ENCODE results near the gene RASGRP4. TPM values are rescaled to one million over a fixed set of nuclear protein-coding genes. Genes with fewer than 3 reads are reported as not detected.

Gene RASGRP4
- polyA plus RNA-seq, 2 of the 4 experiments (the other 2 are of a cell fraction) = 0.22 to 0.30 TPM

- peak within 1 kb of the TSS; percentile 66 for H3K4me3 ChIP-seq
- H3K4me1 ChIP-seq = peaks cover 10% of the 10 kb centered on the region
- DNase-seq (ENCODE audit: low read depth in 1 of 2, low spot score in 1 of 2) (peak; percentile 99 to 100), FAIRE-seq (peak; percentile 68), ATAC-seq (peak; percentile 93 to 98)
- H3K27ac ChIP-seq = peak within 1 kb of the TSS; percentile 80 to 89
- CTCF ChIA-PET = interaction anchor here (0.6 to 14.1 kb wide), 161 partner anchors 11 to 1139 kb away, joined by 3 to 254 read pairs (median 5); partner anchors contain the start of genes ACTN4, CCER2, ECH1 and EIF3K
- no peaks in the 10 kb centered on the region for H3K9me3 ChIP-seq
- peak within 1 kb of the TSS; percentile 87 for H3K4me2 ChIP-seq
- POLR2A ChIA-PET = interaction anchor here (0.6 to 2.4 kb wide), 18 partner anchors 9 to 1033 kb away, joined by 3 to 30 read pairs (median 4); partner anchors contain the start of genes ACTN4, C19orf33, EIF3K and GGN
- 2% methylated on average over 49 of the region's 82 CpGs for WGBS (ENCODE audit: missing lambda C conversion rate)
- TF ChIP-seq CEBPB (IDR thresholded peaks at IDR 0.05) (no peak), TP53 (CRISPR knock-in tag; IDR thresholded peaks at IDR 0.05) (peak; percentile 55; the same call in 1 of the 2 replicates), HOXB13 (CRISPR knock-in tag; IDR thresholded peaks at IDR 0.05; ENCODE audit: low read depth) (0 out of 2 replicates have a peak, but pooled peaks have one; percentile 25), FOXS1 (CRISPR knock-in tag; IDR thresholded peaks at IDR 0.05) (no peak), RCOR1 (IDR thresholded peaks at IDR 0.05; ENCODE audit: low read depth, low read length) (no peak), EHF (CRISPR knock-in tag; IDR thresholded peaks at IDR 0.05) (no peak; the same call in 1 of the 2 replicates), FOSB (CRISPR knock-in tag; IDR thresholded peaks at IDR 0.05) (no peak), JUN (IDR thresholded peaks at IDR 0.05) (peak; percentile 35 to 75; a peak in 2 of 5 replicates), MAX (IDR thresholded peaks at IDR 0.05) (peak; percentile 96), PHF8 (IDR thresholded peaks at IDR 0.05; ENCODE audit: borderline replicate concordance, low read depth) (peak; percentile 84), FOSL2 (IDR thresholded peaks at IDR 0.05) (no peak), FOSL2 (CRISPR knock-in tag; IDR thresholded peaks at IDR 0.05) (no peak), RARB (CRISPR knock-in tag; IDR thresholded peaks at IDR 0.05) (no peak), HOXB5 (CRISPR knock-in tag; IDR thresholded peaks at IDR 0.05) (0 out of 2 replicates have a peak, but pooled peaks have one; percentile 65), HMGXB4 (CRISPR knock-in tag; IDR thresholded peaks at IDR 0.05; ENCODE audit: borderline replicate concordance) (peak; percentile 81), BHLHE40 (IDR thresholded peaks at IDR 0.05; ENCODE audit: low read depth, low read length) (peak; percentile 74), ZC3H11A (IDR thresholded peaks at IDR 0.05) (no peak), CBX8 (IDR thresholded peaks at IDR 0.05) (no peak), MAFK (IDR thresholded peaks at IDR 0.05; ENCODE audit: partially characterized antibody) (no peak), PBX3 (IDR thresholded peaks at IDR 0.05) (peak; percentile 35; the same call in 1 of the 2 replicates), MYC (IDR thresholded peaks at IDR 0.05; ENCODE audit: borderline replicate concordance, low read length) (peak; percentile 85), SMC3 (IDR thresholded peaks at IDR 0.05) (peak; percentile 96), HDAC2 (IDR thresholded peaks at IDR 0.05) (peak; percentile 53; the same call in 1 of the 2 replicates), HOXA7 (CRISPR knock-in tag; IDR thresholded peaks at IDR 0.05) (no peak), NPAS2 (CRISPR knock-in tag; IDR thresholded peaks at IDR 0.05; ENCODE audit: borderline replicate concordance) (no peak), KDM5A (IDR thresholded peaks at IDR 0.05) (no peak), POLR2A (IDR thresholded peaks at IDR 0.05; ENCODE audit: low read length) (peak; percentile 72), MAZ (IDR thresholded peaks at IDR 0.05; ENCODE audit: borderline replicate concordance, low read depth, low read length) (peak; percentile 86; the same call in 1 of the 2 replicates), ATOH8 (CRISPR knock-in tag; IDR thresholded peaks at IDR 0.05; ENCODE audit: low read depth) (0 out of 2 replicates have a peak, but pooled peaks have one; percentile 12), ZFP36 (IDR thresholded peaks at IDR 0.05; ENCODE audit: borderline replicate concordance, partially characterized antibody) (no peak), USF2 (IDR thresholded peaks at IDR 0.05) (peak; percentile 2; the same call in 1 of the 2 replicates), RAD21 (conservative IDR thresholded peaks at IDR 0.05 in 1 of 2, IDR thresholded peaks at IDR 0.05 in 1 of 2) (peak; percentile 96 to 100), NFE2L2 (conservative IDR thresholded peaks at IDR 0.05; ENCODE audit: low read length) (no peak), CTCF (IDR thresholded peaks at IDR 0.05) (peak; percentile 100)
These were observed 22.9 kb downstream of the RASGRP4 start, which contains the start of gene FAM98C for GRCh38 chr19:38402967-38403674. FAM98C (plus strand) TSS chr19:38403093; CDS start chr19:38403154, 61 bp downstream.

All from A549 (cell line).